ENCODE results near the gene SLC6A18.
"Not testable (repeated sequence)": the region's sequence is repeated elsewhere in the genome, so short reads cannot be mapped to it uniquely, and the experiment has no call there.

SLC6A18 gene

DNA sequence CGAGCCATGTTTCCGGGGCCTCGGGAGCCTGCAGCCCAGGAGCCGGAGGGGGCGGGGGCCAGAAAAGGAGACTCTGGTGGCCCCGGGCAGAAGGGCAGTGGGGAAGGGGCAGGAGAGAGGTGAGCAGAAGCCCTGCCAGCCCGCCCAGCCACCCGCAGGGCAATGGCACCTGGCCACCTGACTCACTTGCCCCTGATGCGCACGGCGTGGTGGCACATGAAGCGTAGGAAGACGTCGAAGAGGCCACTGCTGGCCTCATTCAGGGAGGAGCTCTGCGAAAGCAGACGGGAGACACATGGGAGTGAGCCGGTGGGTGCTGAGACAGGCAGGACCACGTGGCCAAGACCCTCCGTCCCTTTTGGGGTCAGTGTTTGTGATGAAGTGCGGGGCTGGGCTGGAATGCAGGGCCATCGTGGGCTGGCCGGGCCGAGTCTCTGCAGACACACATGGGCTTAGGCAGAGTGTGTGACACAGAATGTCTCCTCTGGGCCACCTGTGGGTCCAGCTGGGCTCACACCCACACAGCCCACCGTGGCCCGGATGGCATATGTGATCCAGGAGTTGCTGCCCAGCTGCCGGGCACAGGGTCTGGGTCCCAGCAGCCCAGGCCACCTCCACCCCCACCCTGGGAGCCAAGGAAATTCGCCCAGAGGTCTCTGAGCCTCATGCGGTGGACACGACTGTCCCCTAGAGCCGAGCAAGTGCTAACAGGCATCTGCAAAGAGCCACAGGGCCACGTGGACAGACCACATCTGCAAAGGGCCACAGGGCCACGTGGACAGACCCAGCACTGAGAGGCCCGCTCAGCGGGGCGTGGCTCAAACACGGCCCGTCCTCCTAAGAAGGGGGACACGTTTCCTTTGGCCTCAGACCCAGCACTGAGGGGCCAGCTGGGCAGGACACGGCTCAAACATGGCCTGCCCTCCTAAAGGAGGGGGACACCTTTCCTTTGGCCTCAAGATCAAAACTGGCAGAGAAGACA, 46.0 kb downstream of the SLC6A18 start:
- DNase-seq (ENCODE audit: low read depth in 2 of 3, low spot score in 1 of 3): no peak

DNA sequence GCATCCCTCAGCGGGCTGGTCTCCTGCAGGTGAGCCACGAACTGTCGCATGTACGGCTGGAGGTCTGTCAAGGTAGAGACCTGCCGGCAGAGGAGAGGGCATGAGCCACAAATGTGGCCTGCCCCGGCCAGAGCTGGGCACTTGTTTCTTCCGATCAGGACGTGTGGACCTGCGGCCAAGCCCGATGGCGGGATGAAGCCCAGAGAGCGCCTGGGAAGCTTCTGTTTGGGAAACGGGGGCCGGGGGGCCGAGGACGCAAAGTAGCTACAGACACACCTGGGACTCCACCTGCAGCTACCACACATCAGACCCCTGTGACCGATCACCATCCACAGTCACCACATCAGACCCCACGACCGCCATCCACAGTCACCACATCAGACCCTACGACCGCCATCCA, 47.0 kb downstream of the SLC6A18 start:
- DNase-seq (ENCODE audit: low read depth in 2 of 3, low spot score in 1 of 3): no peak

DNA sequence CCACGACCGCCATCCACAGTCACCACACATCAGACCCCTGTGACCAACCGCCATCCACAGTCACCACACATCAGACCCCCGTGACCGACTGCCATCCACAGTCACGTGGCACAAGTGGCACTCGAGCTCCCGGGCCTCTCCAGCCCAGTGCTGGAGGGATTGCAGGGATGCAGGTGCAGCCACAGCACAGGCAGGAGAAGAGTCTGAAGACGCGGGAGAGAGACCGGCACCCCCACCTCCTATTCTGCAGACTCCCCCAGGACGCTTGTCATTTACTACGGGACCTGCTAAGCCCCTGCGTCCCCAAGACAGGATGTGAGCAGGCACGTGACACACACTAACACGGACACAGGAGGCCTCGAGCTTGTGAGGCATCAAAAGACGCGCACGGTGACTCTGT, 48.6 kb downstream of the SLC6A18 start:
- no peak for DNase-seq (ENCODE audit: low read depth in 2 of 3, low spot score in 1 of 3)

DNA sequence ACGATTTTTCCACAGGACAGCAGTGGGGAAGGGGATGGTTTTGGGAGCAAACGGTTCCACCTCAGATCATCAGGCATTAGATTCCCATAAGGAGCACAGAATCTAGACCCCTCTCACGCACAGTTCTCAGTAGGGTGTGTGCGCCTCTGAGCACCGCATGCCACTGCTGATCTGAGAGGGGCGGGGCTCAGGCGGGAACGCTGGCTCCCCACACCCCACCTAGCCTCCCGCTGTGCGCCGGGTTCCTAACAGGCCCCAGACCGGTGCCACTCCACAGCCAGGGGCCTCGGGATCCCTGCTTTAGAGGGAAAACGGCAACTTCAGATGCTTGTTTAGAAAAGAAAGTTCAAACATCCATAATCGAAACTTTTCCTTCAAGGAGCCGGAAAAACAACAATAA, 49.3 kb downstream of the SLC6A18 start:
- DNase-seq (ENCODE audit: low read depth in 2 of 3, low spot score in 1 of 3): no peak

DNA sequence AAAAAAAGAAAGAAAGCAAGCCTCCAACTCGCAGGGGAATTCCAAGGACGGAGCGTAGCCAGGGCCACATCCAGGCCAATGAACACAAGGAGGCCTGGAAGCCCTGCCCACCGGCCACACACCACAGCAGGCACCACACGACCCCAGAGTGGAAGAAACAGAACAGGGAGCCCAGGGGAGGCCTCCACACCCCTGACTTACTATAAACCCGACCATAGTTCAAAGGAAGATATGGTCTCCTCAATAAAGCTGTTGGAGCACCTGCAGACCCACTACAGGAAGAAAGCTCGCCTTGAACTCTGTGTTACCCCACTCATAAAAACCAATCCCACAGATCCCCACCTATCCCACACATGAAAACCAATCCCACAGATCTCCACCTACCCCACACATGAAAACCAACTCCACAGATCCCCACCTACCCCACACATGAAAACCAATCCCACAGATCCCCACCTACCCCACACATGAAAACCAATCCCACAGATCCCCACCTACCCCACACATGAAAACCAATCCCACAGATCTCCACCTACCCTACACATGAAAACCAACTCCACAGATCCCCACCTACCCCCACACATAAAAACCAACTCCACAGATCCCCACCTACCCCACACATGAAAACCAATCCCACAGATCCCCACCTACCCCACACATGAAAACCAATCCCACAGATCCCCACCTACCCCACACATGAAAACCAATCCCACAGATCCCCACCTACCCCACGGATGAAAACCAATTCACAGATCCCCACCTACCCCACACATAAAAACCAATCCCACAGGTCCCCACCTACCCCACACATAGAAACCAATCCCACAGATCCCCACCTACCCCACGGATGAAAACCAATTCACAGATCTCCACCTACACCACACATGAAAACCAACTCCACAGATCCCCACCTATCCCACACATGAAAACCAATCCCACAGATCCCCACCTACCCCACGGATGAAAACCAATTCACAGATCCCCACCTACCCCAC, 50.5 kb downstream of the SLC6A18 start:
- not testable (repeated sequence) for DNase-seq (ENCODE audit: low read depth in 2 of 3, low spot score in 1 of 3)

DNA sequence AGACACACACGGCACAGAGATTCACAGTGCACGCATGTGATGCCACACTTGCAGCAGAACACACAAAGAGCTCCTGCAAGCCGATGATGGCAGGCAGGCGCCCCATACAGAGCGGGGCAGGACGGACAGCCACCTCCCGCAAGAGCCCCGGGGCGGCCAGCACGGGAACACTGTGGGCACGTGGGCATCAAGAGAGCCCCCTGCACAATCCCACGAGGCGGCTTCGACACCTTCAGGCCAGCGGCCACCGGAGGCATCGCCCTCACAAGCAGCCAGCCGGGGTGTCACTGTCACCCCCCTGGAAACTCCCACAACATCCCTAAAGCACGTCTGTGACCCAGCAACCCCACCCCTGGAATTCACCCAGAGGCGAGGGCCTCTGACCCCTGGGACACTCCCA, 51.7 kb downstream of the SLC6A18 start:
- no peak for DNase-seq (ENCODE audit: low read depth in 2 of 3, low spot score in 1 of 3)

DNA sequence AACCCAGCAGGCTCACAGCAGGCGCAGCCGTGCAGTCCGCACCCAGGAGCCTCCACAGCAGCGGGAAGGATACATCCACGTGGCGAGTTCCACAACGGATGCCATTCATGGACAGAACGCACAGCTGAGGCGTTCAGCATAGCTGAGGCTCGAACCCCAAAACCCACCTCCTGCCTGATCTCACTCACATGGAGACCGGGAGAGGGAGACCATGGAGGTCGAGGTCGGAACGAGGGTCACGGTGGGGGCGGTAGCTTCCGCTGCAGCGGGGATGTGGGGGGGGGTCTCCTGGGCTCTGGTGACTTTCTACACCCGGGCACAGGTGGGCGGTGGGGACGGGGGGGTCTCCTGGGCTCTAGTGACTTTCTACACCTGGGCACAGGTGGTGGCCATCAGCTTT, 52.1 kb downstream of the SLC6A18 start:
- no peak for DNase-seq (ENCODE audit: low read depth in 2 of 3, low spot score in 1 of 3)

DNA sequence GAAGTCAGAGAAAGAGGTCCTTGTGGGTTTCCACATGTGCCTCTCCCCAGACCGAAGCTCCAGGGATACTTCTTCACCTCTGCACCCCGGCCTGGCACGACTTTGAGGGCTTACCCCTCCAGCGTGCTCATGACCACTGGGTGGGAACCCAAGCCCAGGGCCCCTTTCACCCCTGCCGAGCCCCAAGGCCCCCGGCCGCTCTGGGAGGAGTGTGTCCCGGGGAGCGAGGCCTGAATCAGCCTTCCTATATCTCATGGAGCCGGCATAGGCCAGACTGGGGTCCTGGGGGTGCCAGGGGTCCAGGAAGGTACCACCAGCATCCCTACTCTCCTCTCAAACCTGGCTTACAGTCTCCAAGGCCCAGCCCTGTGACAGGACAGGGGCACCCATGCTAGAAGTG, 52.6 kb downstream of the SLC6A18 start:
- DNase-seq (ENCODE audit: low read depth in 2 of 3, low spot score in 1 of 3): no peak

DNA sequence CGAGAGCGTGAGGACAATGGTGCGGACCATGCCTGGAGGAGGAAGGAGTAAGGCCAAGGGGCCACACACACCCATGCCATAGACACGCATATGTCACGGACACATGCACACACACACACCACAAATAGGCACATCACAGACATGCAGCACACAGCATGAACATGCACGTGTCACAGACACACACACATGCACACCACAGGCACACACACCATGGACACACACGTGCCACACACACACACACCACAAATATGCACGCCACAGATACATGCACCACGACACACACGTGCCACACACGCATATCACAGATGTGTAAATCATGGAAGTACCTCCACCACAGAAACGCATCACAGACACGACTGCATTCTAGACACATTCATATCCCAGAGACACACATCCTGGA, 53.0 kb downstream of the SLC6A18 start:
- no peak for DNase-seq (ENCODE audit: low read depth in 2 of 3, low spot score in 1 of 3)

DNA sequence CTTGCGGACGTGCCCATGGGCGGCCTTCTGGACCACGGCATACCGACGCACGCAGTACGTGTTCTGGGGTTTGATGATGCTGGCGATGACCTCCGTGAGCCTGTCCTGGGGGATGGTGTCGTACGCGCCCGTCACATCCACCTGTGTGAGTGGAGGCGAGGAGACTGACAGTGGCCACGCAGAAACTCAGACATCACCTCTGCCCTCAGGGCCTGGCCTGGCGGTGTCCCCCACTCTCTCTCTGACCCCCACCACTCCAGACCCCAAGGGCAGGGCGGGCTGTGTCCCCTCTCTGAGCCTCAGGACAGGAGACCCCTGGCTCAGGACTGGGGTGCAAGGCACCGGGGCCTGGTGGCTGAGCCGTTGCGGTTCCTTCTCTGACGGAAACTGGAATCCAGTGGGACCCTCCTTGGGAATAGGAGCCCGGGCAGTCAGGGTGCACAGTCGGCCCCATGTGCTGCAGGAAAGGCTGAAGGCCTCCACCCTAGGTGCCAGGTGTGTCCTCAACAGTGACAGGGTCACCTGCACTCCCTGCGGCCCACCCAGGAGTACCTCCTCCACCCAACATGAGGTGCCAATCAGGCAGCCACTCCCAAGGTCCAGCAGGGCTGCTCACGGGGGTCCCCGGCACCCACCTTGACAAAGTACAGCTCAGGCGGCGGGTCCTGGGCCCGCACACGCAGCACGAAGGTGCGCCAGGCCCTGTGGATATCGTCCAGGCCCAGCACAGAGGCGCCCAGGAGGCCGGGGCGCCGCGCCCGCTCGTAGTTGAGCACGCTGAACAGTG, 53.7 kb downstream of the SLC6A18 start:
- DNase-seq (ENCODE audit: low read depth in 2 of 3, low spot score in 1 of 3): no peak

DNA sequence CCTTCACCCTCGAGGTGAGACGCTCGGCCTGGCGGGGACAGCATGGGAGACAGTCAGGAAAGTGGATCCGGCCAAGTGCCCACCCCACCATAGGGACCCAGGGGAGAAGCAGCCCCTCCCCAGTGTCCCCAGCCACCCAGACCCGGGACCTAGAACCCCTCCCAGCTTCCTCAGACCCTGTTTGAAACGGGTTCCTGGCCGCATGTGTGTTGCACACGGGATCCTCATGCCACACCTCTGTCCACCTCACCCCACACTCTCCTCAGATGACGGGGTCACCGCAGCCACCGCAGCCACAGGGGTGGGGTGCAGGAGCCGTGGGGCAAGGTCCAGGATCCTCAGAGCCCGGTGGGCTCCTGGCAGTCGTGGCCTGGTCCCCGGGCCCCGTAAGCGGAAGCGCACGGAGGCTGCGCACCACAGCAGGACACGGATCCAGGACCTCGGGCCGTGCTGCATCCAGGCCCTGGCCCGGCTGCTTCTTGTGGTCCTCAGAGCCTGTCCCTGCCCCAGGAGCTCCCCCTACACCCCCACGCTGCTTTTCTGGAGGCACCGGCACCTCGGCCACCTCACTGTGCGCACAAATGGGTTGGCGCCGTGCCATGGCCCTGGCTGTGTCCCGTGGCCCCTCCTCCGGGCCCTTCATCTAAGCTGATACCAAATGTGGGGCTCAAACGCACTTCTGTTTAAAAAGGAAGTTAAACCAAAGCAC, 54.4 kb downstream of the SLC6A18 start:
- no peak for DNase-seq (ENCODE audit: low read depth in 2 of 3, low spot score in 1 of 3)

DNA sequence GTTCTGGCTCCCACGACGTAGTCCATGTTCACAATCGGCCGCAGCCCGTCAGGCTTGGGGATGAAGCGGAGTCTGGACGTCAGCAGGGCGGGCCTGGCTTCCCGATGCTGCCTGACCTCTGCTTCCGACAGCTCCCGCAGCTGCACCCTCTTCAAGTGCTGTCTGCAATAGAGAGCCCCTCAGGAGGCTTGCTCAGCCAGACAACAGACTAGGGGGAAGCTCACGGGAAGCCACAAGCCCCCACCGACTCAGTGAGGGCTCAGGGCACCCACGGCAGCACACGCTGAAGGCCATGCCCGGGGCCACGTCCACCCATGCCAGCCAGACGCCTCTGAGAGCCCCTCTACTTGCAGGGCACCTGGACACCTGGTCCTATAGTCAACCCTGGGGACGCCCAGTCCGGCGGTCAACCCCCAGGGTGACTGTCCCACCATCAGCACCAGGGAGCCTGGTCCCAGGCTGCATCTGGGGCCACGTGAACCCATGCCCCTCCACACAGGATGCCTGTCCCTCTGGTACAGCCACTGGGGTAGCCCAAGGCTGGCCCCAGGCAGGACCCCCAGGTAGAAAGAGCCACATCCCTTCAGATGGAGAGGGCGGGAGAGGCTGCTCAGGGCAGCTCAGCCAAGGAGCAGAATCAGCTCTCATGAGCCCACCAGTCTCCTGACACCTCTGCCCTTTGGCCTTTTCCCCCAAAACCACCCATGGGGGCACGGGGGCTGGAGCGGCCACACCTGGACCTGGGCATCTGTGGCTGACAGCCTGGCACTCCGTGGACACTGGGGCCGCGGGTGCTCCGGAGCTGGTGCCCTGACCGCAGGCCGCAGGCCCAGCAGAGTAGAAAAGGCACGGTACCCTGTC, 55.2 kb downstream of the SLC6A18 start:
- DNase-seq (ENCODE audit: low read depth in 2 of 3, low spot score in 1 of 3): no peak

DNA sequence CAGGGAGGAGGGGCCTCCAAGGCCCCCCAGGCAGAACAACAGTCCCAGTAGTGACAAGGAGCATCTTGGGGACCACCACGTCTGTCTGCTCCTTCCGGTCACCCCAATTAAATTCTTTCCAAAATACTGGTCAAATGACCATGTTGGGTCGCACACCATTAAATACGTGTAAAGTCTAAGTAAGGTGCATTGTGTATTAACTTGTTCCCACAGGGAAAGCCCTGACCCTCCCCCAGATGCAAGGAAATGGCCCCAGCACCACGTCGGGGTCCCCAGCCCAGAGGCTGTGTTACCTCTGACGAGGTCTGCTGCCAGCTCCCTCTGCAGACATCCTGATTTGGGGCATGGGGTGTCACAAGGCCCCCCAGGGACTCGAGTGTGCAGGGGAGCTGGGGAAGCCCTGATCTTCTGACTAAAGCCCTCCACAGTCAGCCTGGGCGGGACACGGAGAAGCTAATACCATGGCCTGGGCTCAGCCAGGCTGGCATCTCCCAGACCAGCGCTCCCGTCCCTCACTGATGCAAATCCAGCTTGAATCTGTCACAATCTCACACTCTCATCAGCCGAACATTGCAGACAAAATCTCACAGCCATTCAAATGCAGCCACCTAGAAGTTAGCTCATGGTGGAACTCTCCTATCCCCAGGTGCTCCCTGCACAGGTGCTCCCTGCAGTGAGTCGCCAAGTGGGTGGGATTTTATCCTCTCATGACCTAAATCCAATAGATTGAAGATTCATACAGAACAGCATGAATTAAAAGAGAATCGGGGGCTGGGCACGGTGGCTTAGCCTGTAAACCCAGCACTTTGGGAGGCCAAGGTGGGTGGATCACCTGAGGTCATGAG, 56.1 kb downstream of the SLC6A18 start:
- DNase-seq (ENCODE audit: low read depth in 2 of 3, low spot score in 1 of 3): no peak

DNA sequence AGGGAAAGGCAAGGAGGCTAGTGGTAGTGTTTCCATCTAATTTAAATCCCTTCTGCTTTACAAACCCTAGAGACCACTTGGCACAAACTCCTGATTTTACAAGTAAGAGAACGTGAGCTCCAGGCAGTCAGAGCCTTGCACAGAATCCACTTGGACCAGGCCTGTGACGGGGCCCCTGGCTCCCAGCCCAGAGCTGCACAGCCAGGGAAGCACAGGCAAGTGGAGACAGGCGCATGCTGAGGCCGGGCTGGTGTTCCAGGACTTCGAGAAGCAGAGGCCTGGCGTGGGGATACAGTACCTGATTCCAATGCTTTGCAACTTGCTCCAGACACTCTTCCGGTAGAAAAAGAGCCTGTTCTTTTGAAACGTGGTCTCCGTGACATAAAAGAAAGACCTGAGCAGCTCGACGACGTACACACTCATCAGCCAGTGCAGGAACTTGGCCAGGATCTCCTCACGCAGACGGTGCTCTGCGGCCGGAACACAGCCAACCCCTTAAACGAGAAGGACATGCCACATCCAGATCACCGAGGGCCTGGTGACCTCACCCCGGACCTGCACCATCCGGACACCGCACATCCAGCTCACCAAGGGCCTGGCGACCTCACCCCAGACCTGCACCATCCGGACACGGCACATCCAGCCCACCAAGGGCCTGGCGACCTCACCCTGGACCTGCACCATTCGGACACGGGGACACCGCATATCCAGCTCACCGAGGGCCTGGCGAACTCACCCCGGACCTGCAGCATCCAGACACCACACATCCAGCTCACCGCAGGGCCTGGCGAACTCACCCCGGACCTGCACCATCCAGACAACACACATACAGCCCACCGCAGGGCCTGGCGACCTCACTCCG, 57.2 kb downstream of the SLC6A18 start:
- no peak for DNase-seq (ENCODE audit: low read depth in 2 of 3, low spot score in 1 of 3)

DNA sequence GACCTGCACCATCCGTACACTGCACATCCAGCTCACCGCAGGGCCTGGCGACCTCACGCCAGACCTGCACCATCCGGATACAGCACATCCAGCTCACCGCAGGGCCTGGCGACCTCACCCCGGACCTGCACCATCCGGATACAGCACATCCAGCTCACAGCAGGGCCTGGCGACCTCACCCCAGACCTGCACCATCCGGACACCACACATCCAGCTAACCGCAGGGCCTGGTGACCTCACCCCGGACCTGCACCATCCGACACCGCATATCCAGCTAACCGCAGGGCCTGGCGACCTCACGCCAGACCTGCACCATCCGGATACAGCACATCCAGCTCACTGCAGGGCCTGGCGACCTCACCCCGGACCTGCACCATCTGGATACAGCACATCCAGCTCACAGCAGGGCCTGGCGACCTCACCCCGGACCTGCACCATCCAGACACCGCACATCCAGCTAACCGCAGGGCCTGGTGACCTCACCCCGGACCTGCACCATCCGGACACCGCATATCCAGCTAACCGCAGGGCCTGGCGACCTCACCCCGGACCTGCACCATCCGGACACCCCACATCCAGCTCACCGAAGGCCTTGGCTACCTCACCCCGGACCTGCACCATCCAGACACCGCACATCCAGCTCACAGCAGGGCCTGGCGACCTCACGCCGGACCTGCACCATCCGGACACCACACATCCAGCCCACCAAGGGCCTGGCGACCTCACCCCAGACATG, 58.0 kb downstream of the SLC6A18 start:
- DNase-seq (ENCODE audit: low read depth in 2 of 3, low spot score in 1 of 3): not testable (repeated sequence)

DNA sequence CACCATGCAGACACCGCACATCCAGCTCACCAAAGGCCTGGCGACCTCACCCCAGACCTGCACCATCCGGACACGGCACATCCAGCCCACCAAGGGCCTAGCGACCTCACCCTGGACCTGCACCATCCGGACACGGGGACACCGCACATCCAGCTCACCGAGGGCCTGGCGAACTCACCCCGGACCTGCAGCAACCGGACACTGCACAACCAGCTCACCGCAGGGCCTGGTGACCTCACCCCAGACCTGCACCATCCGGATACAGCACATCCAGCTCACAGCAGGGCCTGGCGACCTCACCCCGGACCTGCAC, 58.5 kb downstream of the SLC6A18 start:
- not testable (repeated sequence) for DNase-seq (ENCODE audit: low read depth in 2 of 3, low spot score in 1 of 3)

DNA sequence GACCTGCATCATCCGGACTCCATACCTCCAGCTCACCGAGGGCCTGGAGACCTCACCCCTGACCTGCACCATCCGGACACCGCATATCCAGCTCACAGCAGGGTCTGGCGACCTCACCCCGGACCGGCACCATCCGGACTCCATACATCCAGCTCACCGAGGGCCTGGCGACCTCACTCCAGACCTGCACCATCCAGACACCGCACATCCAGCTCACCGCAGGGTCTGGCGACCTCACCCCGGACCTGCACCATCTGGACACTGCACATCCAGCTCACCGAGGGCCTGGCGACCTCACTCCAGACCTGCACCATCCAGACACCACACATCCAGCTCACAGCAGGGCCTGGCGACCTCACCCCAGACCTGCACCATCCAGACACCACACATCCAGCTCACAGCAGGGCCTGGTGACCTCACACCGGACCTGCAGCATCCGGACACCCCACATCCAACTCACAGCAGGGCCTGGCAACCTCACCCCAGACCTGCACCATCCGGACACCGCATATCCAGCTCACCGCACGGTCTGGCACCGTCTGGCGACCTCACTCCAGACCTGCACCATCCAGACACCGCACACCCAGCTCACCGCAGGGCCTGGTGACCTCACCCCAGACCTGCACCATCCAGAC, 59.3 kb downstream of the SLC6A18 start:
- DNase-seq (ENCODE audit: low read depth in 2 of 3, low spot score in 1 of 3): not testable (repeated sequence)
